PC-9 (cell line): ENCODE results near the gene GALNT10. TPM values are rescaled to one million over a fixed set of nuclear protein-coding genes. Genes with fewer than 3 reads are reported as not detected.

Source experiments
- BruUV-seq: library from RNA; stranded (reverse); fragments of 400-500 nt; replicated peaks from 2 replicates; lab custom pipeline; 2021; lab: Mats Ljungman, UMichigan
- CTCF ChIA-PET: fragments of 300-600 bp; sonication (Branson Sonifier 250); formaldehyde crosslinking; loops from one replicate; lab custom pipeline; 2022; ENCODE audit warnings: antibody characterized with exemption; lab: Charles Lee
- POLR2A ChIA-PET: fragments of 300-600 bp; sonication (Branson Sonifier 250); formaldehyde crosslinking; loops from one replicate; lab custom pipeline; 2022; ENCODE audit warnings: antibody characterized with exemption; ENCODE audit not compliant: unreplicated experiment; lab: Charles Lee
- DNase-seq, 2 experiments: peaks; one replicate each; pipeline versions ENCODE4 v3.0.0 to v3.0.0-alpha.2; 2015 to 2022; ENCODE audit warnings: mixed read lengths in 1 of 2
- H2AFZ ChIP-seq: fragments of 200-600 bp; sonication (generic); 2 replicates; pipeline ENCODE4 v1.8.1; 2017; ENCODE audit warnings: antibody characterized with exemption
- H3F3A ChIP-seq: fragments of 200-600 bp; sonication (generic); 2 replicates; pipeline ENCODE4 v1.8.1; 2017; ENCODE audit warnings: antibody characterized with exemption, mild to moderate bottlenecking, low read depth; ENCODE audit not compliant: insufficient read depth
- H3K27ac ChIP-seq: fragments of 200-600 bp; sonication (generic); 2 replicates; pipeline ENCODE4 v1.6.1; 2016; ENCODE audit warnings: mixed run types
- H3K27me3 ChIP-seq: fragments of 200-600 bp; sonication (generic); 2 replicates; pipeline ENCODE4 v1.6.1; 2016; ENCODE audit warnings: low read depth, mixed run types; ENCODE audit not compliant: insufficient read depth
- H3K36me3 ChIP-seq: fragments of 200-600 bp; sonication (generic); 2 replicates; pipeline ENCODE4 v1.6.1; 2016; ENCODE audit warnings: low read depth, mixed run types
- H3K4me1 ChIP-seq: fragments of 200-600 bp; sonication (generic); replicated peaks from 2 replicates; pipeline ENCODE4 v1.6.1; 2016; ENCODE audit warnings: mixed run types; ENCODE audit not compliant: insufficient read depth
- H3K4me2 ChIP-seq: fragments of 200-600 bp; sonication (generic); 2 replicates; pipeline ENCODE4 v1.6.1; 2017; ENCODE audit warnings: mixed run types
- H3K4me3 ChIP-seq: fragments of 200-600 bp; sonication (generic); 2 replicates; pipeline ENCODE4 v1.6.1; 2016; ENCODE audit warnings: mixed run types
- H3K79me2 ChIP-seq: fragments of 200-600 bp; sonication (generic); 2 replicates; pipeline ENCODE4 v1.6.1; 2017; ENCODE audit warnings: low read depth, mixed run types
- H3K9me2 ChIP-seq: fragments of 200-600 bp; sonication (generic); 2 replicates; pipeline ENCODE4 v1.8.1; 2017; ENCODE audit warnings: mild to moderate bottlenecking; ENCODE audit not compliant: insufficient read depth
- H3K9me3 ChIP-seq: fragments of 200-600 bp; sonication (generic); 2 replicates; pipeline ENCODE4 v1.8.1; 2016; ENCODE audit warnings: low read depth; ENCODE audit not compliant: insufficient read depth
- H4K20me1 ChIP-seq: fragments of 200-600 bp; sonication (generic); 2 replicates; pipeline ENCODE4 v1.8.1; 2017; ENCODE audit not compliant: insufficient read depth
- EZH2 ChIP-seq: fragments of 200-600 bp; sonication (generic); IDR thresholded peaks from 2 replicates; pipeline ENCODE4 v1.8.0; 2017; ENCODE audit warnings: antibody characterized with exemption, low read depth
- intact Hi-C: fragments of 100-400 bp; cut with micrococcal nuclease; formaldehyde crosslinking; loops from one replicate; pipeline ENCODE4 v1.10.0; 2022; ENCODE audit not compliant: unreplicated experiment
- total RNA-seq: library from RNA; stranded (reverse); gene quantifications from 2 replicates; pipeline ENCODE4 v1.2.3, GENCODE V29; 2021
- TF ChIP-seq, protein P1 (sequence below): fragments of 200-600 bp; sonication (generic); conservative IDR thresholded peaks from 2 replicates; pipeline ENCODE4 v1.6.1; 2017; ENCODE audit warnings: mixed run types, antibody characterized with exemption, mild to moderate bottlenecking, moderate library complexity

The GALNT10 gene
- total RNA-seq, 1 experiment from 2014 or later = 101 TPM

DNA sequence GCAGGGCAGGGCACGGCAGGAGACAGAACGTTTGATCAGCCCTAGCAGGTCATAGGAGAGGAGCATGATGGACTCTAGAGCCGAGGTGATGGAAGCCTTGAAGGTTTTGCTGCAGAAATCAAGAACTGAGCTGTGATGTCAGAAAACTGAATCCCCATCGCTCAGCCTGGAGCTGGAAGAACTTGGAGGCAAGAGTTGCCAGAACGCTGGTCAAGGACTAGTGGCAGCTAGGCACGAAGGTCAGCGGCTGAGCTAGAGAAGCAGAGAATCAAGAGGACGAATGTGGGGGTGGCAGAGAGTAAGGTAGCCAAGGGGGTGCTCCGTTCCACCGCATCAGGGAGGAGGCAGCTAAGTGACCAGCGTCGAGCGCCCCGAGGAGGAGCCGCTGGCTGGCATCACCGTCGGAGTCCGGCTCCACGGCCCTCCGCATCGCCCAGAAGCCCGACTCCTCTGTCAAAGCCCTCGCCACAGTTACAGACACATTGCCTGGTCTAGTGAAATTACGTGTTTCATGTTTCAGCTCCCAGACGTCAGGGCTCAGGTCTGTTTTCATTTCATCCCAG, 1.2 kb upstream of the GALNT10 start:
- TF ChIP-seq, protein P1, sequence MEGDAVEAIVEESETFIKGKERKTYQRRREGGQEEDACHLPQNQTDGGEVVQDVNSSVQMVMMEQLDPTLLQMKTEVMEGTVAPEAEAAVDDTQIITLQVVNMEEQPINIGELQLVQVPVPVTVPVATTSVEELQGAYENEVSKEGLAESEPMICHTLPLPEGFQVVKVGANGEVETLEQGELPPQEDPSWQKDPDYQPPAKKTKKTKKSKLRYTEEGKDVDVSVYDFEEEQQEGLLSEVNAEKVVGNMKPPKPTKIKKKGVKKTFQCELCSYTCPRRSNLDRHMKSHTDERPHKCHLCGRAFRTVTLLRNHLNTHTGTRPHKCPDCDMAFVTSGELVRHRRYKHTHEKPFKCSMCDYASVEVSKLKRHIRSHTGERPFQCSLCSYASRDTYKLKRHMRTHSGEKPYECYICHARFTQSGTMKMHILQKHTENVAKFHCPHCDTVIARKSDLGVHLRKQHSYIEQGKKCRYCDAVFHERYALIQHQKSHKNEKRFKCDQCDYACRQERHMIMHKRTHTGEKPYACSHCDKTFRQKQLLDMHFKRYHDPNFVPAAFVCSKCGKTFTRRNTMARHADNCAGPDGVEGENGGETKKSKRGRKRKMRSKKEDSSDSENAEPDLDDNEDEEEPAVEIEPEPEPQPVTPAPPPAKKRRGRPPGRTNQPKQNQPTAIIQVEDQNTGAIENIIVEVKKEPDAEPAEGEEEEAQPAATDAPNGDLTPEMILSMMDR = no peak
- Histone ChIP-seq H3K9me2 (no peaks in the 10 kb centered on the region), H3F3A (peaks cover 15% of the 10 kb centered on the region; the same call in 1 of the 2 replicates), H3K36me3 (no peaks in the 10 kb centered on the region; the same call in 1 of the 2 replicates), H3K9me3 (no peaks in the 10 kb centered on the region), H4K20me1 (peaks cover 9% of the 10 kb centered on the region; the same call in 1 of the 2 replicates), H2AFZ (0 out of 2 replicates have a peak overlapping the region, but pooled peaks have one; percentile 95), H3K4me2 (peak overlapping the region; percentile 72), H3K4me1 (peaks cover 37% of the 10 kb centered on the region), H3K27me3 (no peaks in the 10 kb centered on the region), H3K79me2 (peaks cover 37% of the 10 kb centered on the region), H3K27ac (no peak overlapping the region), H3K4me3 (peak overlapping the region; percentile 73)
- intact Hi-C loops = no loop called here
- ChIA-PET POLR2A (no interaction called here), CTCF (interaction anchor here (0.7 to 1.2 kb wide), 6 partner anchors 9 to 156 kb away, joined by 3 to 5 read pairs (median 3); no protein-coding TSS in a partner anchor)
- BruUV-seq = no TSS peak
- peak; percentile 22 to 23 for DNase-seq

DNA sequence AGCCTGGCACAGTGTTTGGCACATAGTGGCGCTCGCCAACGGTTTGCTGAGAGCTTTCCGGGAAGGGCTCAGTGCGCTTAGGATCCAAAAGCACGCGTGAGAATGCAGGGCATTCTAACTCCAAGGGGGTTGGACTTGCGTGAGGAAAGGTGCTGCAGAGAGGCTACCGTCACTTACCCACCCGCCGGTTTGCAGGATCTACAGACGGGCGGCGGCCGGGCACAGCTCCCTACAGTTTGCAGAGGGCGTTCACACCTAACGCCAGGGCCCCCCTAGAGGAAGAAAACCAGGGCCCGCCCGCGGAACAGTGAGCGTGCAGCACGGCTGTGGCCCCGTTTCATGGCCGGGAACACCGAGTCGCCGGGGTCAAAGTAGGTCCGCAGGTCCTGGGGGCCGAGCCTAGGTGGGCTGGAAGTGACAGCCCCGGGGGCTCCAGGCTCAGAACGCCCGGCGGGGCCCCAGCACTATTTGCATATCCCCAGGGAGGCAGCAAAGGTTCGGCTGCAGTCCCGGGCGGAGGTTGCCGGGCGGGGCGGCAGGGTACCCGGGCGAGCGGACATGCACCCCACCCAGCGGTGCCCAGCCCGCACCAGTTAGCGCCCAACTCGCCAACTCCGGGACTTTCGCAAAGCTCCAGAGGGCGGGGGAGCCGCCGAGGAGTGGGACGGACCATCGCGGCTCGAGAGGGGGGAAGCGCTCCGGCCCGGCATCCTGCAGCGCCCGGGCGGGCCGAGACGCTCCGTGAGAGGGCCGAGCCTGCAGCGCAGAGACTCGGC, 526 bp upstream of the GALNT10 start:
- Histone ChIP-seq H3K9me2 (no peaks in the 10 kb centered on the region), H3K4me1 (peaks cover 44% of the 10 kb centered on the region), H3K4me2 (peak overlapping the region; percentile 72), H3K36me3 (peaks cover 6% of the 10 kb centered on the region; the same call in 1 of the 2 replicates), H2AFZ (peak overlapping the region; percentile 95), H3K4me3 (peak overlapping the region; percentile 73), H4K20me1 (peaks cover 9% of the 10 kb centered on the region; the same call in 1 of the 2 replicates), H3K79me2 (peaks cover 43% of the 10 kb centered on the region), H3F3A (peaks cover 19% of the 10 kb centered on the region; the same call in 1 of the 2 replicates), H3K9me3 (no peaks in the 10 kb centered on the region), H3K27ac (peak overlapping the region; percentile 56; the same call in 1 of the 2 replicates), H3K27me3 (no peaks in the 10 kb centered on the region)
- intact Hi-C loops = loop anchor here (2.0 to 10.0 kb wide), 6 partner anchors 31 to 425 kb away; no protein-coding TSS in a partner anchor
- TSS peak; percentile 49 for BruUV-seq
- TF ChIP-seq, protein P1 = peak; percentile 54; the same call in 1 of the 2 replicates
- no peak for TF ChIP-seq EZH2
- POLR2A ChIA-PET = interaction anchor here (0.6 to 1.1 kb wide), 3 partner anchors 14 to 202 kb away, joined by 5 read pairs; no protein-coding TSS in a partner anchor
- peak; percentile 60 to 86 for DNase-seq
- CTCF ChIA-PET = interaction anchor here (0.6 to 1.2 kb wide), 6 partner anchors 8 to 151 kb away, joined by 3 to 12 read pairs (median 4); partner anchors contain the start of genes FAM114A2 and MFAP3
